WTC11 (cell line): ENCODE results near the gene SEC16A. TPM values are rescaled to one million over a fixed set of nuclear protein-coding genes. Genes with fewer than 3 reads are reported as not detected.

Source experiments
- ATAC-seq: fragments of 200-7000 bp; cut with Tn5 transposase; 2 replicates; pipeline ENCODE4 v1.10.0; 2021; ENCODE audit warnings: mild to moderate bottlenecking, moderate library complexity
- CTCF ChIA-PET: fragments of 300-600 bp; sonication (Branson Sonifier 250); formaldehyde crosslinking; loops from one replicate; lab custom pipeline; 2021; ENCODE audit warnings: antibody characterized with exemption; lab: Charles Lee
- POLR2A ChIA-PET: fragments of 350-600 bp; sonication (Branson Sonifier 250); formaldehyde crosslinking; loops from one replicate; lab custom pipeline; 2021; ENCODE audit warnings: antibody characterized with exemption; lab: Charles Lee
- DNase-seq: peaks from one replicate; pipeline ENCODE4 v3.0.0; 2021; ENCODE audit warnings: low spot score
- H3K27ac Mint-ChIP-seq: 2 replicates; pipeline ENCODE4 v1.8.0; 2021; ENCODE audit warnings: mixed read lengths
- H3K27me3 Mint-ChIP-seq: 2 replicates; pipeline ENCODE4 v1.8.0; 2021; ENCODE audit warnings: low read depth, mild to moderate bottlenecking, moderate library complexity, mixed read lengths
- H3K36me3 Mint-ChIP-seq: 2 replicates; pipeline ENCODE4 v1.8.0; 2021; ENCODE audit warnings: mixed read lengths
- H3K4me1 Mint-ChIP-seq: 2 replicates; pipeline ENCODE4 v1.8.0; 2022; ENCODE audit warnings: mixed read lengths
- H3K4me3 Mint-ChIP-seq: 2 replicates; pipeline ENCODE4 v1.8.0; 2021; ENCODE audit warnings: mild to moderate bottlenecking, moderate library complexity, mixed read lengths
- H3K9me3 Mint-ChIP-seq: 2 replicates; pipeline ENCODE4 v1.8.0; 2021; ENCODE audit warnings: mixed read lengths
- CBFB ChIP-seq: sonication (generic); formaldehyde crosslinking; IDR thresholded peaks from 2 replicates; pipeline ENCODE4 v1.8.1; 2022; ENCODE audit warnings: mild to moderate bottlenecking, low read depth, missing genetic modification reagents
- CREM ChIP-seq: sonication (generic); formaldehyde crosslinking; IDR thresholded peaks from 2 replicates; pipeline ENCODE4 v1.8.1; 2022; ENCODE audit warnings: mild to moderate bottlenecking, missing genetic modification reagents, moderate library complexity
- ELF4 ChIP-seq: sonication (generic); formaldehyde crosslinking; IDR thresholded peaks from 2 replicates; pipeline ENCODE4 v1.8.1; 2022; ENCODE audit warnings: low read depth, mild to moderate bottlenecking, moderate library complexity, missing genetic modification reagents
- ETV6 ChIP-seq: sonication (generic); formaldehyde crosslinking; IDR thresholded peaks from 2 replicates; pipeline ENCODE4 v1.8.1; 2022; ENCODE audit warnings: mild to moderate bottlenecking, missing genetic modification reagents
- FOXK1 ChIP-seq: sonication (generic); formaldehyde crosslinking; IDR thresholded peaks from 2 replicates; pipeline ENCODE4 v1.8.0; 2022; ENCODE audit warnings: mild to moderate bottlenecking, moderate library complexity, missing genetic modification reagents
- GABPB1 ChIP-seq: sonication (generic); formaldehyde crosslinking; IDR thresholded peaks from 2 replicates; pipeline ENCODE4 v1.8.1; 2023; ENCODE audit warnings: mild to moderate bottlenecking, missing genetic modification reagents
- NFYB ChIP-seq: sonication (generic); formaldehyde crosslinking; conservative IDR thresholded peaks from 2 replicates; pipeline ENCODE4 v1.8.0; 2022; ENCODE audit warnings: low read depth, missing genetic modification reagents
- NR3C1 ChIP-seq: sonication (generic); formaldehyde crosslinking; conservative IDR thresholded peaks from 2 replicates; pipeline ENCODE4 v1.8.1; 2023; ENCODE audit warnings: low read depth, mild to moderate bottlenecking, missing genetic modification reagents
- OVOL2 ChIP-seq: fragments of 250-450 bp; sonication (Bioruptor Pico); IDR thresholded peaks from 2 replicates; pipeline ENCODE4 v1.9.0; 2021; ENCODE audit warnings: mild to moderate bottlenecking, borderline replicate concordance
- TEAD1 ChIP-seq: sonication (generic); formaldehyde crosslinking; IDR thresholded peaks from 2 replicates; pipeline ENCODE4 v1.8.0; 2022; ENCODE audit warnings: mild to moderate bottlenecking, missing genetic modification reagents
- TP53 ChIP-seq: sonication (generic); formaldehyde crosslinking; IDR thresholded peaks from 2 replicates; pipeline ENCODE4 v1.8.1; 2023; ENCODE audit warnings: mild to moderate bottlenecking, missing genetic modification reagents
- ZNF138 ChIP-seq: sonication (generic); formaldehyde crosslinking; conservative IDR thresholded peaks from 2 replicates; pipeline ENCODE4 v1.8.1; 2022; ENCODE audit warnings: mild to moderate bottlenecking, moderate library complexity, missing genetic modification reagents
- ZNF232 ChIP-seq: sonication (generic); formaldehyde crosslinking; IDR thresholded peaks from 2 replicates; pipeline ENCODE4 v1.8.0; 2022; ENCODE audit warnings: mild to moderate bottlenecking, missing genetic modification reagents
- ZNF317 ChIP-seq: sonication (generic); formaldehyde crosslinking; IDR thresholded peaks from 2 replicates; pipeline ENCODE4 v1.8.1; 2023; ENCODE audit warnings: low read depth, mild to moderate bottlenecking, moderate library complexity, missing genetic modification reagents, borderline replicate concordance
- total RNA-seq: library from RNA; stranded (reverse); gene quantifications from 3 replicates; pipeline ENCODE4 v1.2.3, GENCODE V29; 2021
- TF ChIP-seq, protein P1 (sequence below): sonication (generic); formaldehyde crosslinking; IDR thresholded peaks from 2 replicates; pipeline ENCODE4 v1.8.0; 2023; ENCODE audit warnings: missing genetic modification reagents, mild to moderate bottlenecking, borderline replicate concordance
- TF ChIP-seq, protein P2 (sequence below): sonication (generic); formaldehyde crosslinking; IDR thresholded peaks from 2 replicates; pipeline ENCODE4 v1.8.1; 2023; ENCODE audit warnings: mild to moderate bottlenecking, moderate library complexity, missing genetic modification reagents
- TF ChIP-seq, protein P3 (sequence below): sonication (generic); formaldehyde crosslinking; IDR thresholded peaks from 2 replicates; pipeline ENCODE4 v1.8.1; 2022; ENCODE audit warnings: missing genetic modification reagents, borderline replicate concordance
- TF ChIP-seq, protein P4 (sequence below): sonication (generic); formaldehyde crosslinking; IDR thresholded peaks from 2 replicates; pipeline ENCODE4 v1.8.1; 2023; ENCODE audit warnings: mild to moderate bottlenecking, missing genetic modification reagents, moderate library complexity
- TF ChIP-seq, protein P5 (sequence below): sonication (generic); formaldehyde crosslinking; IDR thresholded peaks from 2 replicates; pipeline ENCODE4 v1.8.0; 2022; ENCODE audit warnings: mild to moderate bottlenecking, missing genetic modification reagents
- TF ChIP-seq, protein P6 (sequence below): sonication (generic); formaldehyde crosslinking; IDR thresholded peaks from 2 replicates; pipeline ENCODE4 v1.8.1; 2022; ENCODE audit warnings: mild to moderate bottlenecking, moderate library complexity, missing genetic modification reagents

The SEC16A gene
- total RNA-seq, 1 experiment from 2014 or later, result 70.9 TPM

DNA sequence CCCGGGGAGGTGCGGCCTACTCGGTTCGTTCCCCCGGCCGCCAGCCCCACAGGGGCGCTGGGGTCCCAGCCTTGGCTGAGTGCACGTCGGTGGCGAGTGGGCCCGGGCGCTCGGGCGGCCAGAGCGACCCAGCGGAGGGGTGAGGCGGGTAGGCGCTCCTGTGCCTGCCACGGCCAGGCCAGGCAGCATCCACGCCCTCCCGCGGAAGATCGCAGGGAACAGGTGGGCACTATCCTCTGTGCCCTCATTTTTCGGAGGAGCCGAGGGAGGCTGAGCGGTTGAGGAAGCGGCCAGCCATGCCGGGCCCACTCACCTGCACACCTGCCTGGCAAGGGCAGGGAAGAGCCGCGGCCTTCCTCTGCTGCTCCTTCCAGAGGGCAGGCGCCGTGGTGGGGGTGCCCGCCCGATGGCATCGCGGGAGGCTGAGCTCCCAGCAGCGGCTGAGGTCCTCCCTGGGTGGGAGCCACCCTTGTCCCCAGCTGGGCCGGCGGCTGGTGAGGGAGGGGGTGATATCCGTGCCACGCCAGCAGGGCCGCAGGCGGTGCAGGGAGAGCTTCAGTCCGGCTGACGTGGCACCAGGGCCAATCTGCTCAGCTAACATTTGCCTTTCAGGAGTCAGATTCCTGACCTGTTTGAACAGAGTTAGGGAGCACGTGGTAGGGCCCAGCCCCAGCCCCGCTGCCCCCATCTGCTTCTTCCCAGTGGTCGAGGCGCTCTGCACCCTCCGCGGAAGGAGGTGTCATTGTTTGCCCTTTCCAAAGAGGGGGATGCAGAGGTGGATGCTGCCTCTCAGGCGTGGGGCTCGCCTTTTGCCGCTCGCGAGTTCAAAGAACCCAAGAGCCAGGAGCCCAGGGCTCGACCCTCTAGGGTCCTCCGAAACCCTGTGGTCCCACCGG is 1.6 kb upstream of the SEC16A start:
- ATAC-seq, result no peak
- ChIA-PET POLR2A (no interaction called here), CTCF (interaction anchor here (0.8 to 9.1 kb wide), 27 partner anchors 11 to 304 kb away, joined by 3 to 163 read pairs (median 4); no protein-coding TSS in a partner anchor)
- Mint-ChIP-seq H3K4me1 (peaks cover 15% of the 10 kb centered on the region), H3K9me3 (no peaks in the 10 kb centered on the region), H3K36me3 (peaks cover 5% of the 10 kb centered on the region; the same call in 1 of the 2 replicates), H3K4me3 (peak overlapping the region; percentile 66), H3K27ac (peak overlapping the region; percentile 63; the same call in 1 of the 2 replicates), H3K27me3 (no peaks in the 10 kb centered on the region)
- TF ChIP-seq, protein P1, sequence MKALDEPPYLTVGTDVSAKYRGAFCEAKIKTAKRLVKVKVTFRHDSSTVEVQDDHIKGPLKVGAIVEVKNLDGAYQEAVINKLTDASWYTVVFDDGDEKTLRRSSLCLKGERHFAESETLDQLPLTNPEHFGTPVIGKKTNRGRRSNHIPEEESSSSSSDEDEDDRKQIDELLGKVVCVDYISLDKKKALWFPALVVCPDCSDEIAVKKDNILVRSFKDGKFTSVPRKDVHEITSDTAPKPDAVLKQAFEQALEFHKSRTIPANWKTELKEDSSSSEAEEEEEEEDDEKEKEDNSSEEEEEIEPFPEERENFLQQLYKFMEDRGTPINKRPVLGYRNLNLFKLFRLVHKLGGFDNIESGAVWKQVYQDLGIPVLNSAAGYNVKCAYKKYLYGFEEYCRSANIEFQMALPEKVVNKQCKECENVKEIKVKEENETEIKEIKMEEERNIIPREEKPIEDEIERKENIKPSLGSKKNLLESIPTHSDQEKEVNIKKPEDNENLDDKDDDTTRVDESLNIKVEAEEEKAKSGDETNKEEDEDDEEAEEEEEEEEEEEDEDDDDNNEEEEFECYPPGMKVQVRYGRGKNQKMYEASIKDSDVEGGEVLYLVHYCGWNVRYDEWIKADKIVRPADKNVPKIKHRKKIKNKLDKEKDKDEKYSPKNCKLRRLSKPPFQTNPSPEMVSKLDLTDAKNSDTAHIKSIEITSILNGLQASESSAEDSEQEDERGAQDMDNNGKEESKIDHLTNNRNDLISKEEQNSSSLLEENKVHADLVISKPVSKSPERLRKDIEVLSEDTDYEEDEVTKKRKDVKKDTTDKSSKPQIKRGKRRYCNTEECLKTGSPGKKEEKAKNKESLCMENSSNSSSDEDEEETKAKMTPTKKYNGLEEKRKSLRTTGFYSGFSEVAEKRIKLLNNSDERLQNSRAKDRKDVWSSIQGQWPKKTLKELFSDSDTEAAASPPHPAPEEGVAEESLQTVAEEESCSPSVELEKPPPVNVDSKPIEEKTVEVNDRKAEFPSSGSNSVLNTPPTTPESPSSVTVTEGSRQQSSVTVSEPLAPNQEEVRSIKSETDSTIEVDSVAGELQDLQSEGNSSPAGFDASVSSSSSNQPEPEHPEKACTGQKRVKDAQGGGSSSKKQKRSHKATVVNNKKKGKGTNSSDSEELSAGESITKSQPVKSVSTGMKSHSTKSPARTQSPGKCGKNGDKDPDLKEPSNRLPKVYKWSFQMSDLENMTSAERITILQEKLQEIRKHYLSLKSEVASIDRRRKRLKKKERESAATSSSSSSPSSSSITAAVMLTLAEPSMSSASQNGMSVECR (CRISPR knock-in tag), result 0 out of 2 replicates have a peak, but pooled peaks have one; percentile 54
- TF ChIP-seq, protein P2, sequence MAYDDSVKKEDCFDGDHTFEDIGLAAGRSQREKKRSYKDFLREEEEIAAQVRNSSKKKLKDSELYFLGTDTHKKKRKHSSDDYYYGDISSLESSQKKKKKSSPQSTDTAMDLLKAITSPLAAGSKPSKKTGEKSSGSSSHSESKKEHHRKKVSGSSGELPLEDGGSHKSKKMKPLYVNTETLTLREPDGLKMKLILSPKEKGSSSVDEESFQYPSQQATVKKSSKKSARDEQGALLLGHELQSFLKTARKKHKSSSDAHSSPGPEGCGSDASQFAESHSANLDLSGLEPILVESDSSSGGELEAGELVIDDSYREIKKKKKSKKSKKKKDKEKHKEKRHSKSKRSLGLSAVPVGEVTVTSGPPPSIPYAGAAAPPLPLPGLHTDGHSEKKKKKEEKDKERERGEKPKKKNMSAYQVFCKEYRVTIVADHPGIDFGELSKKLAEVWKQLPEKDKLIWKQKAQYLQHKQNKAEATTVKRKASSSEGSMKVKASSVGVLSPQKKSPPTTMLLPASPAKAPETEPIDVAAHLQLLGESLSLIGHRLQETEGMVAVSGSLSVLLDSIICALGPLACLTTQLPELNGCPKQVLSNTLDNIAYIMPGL, result 0 out of 2 replicates have a peak, but pooled peaks have one; percentile 5
- TF ChIP-seq, protein P3, sequence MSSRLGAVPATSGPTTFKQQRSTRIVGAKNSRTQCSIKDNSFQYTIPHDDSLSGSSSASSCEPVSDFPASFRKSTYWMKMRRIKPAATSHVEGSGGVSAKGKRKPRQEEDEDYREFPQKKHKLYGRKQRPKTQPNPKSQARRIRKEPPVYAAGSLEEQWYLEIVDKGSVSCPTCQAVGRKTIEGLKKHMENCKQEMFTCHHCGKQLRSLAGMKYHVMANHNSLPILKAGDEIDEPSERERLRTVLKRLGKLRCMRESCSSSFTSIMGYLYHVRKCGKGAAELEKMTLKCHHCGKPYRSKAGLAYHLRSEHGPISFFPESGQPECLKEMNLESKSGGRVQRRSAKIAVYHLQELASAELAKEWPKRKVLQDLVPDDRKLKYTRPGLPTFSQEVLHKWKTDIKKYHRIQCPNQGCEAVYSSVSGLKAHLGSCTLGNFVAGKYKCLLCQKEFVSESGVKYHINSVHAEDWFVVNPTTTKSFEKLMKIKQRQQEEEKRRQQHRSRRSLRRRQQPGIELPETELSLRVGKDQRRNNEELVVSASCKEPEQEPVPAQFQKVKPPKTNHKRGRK, result no peak
- TF ChIP-seq NFYB, result no peak
- TF ChIP-seq ZNF232 (CRISPR knock-in tag), result no peak
- DNase-seq, result no peak

DNA sequence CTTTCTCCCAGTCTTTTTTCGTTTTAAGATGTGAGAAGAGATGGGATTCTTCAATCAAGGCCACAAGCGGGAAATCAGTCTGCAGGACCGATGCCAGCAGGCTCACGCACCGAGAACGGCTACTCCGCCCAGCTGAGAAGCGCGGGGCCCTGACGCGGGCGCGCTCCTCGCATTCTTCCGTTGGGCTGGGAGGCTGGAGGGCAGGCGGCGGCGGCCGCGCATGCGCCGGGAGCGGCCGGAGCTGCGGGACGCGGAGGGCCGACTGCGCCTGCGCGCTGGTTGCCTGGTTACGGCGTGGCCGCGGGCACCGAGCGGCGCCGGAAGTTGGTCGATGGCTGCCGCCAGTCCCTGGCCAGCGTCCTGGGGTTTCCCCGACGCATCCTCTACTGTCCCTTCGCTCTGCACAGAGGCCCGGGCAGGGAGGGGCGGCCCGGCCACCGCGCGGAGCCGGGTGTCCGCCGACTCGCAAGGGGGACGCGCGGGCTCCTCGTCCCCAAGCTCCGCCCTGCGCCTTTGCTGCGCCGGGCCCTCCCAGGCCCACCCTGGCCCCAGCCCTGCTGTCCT is 831 bp upstream of the SEC16A start:
- Mint-ChIP-seq H3K9me3 (no peaks in the 10 kb centered on the region), H3K4me3 (peak overlapping the region; percentile 69), H3K27ac (peak overlapping the region; percentile 93), H3K27me3 (no peaks in the 10 kb centered on the region), H3K36me3 (peaks cover 5% of the 10 kb centered on the region; the same call in 1 of the 2 replicates), H3K4me1 (peaks cover 15% of the 10 kb centered on the region)
- DNase-seq, result peak; percentile 94
- TF ChIP-seq CBFB (CRISPR knock-in tag) (peak; percentile 84; the same call in 1 of the 2 replicates), OVOL2 (CRISPR knock-in tag) (no peak), NR3C1 (0 out of 2 replicates have a peak, but pooled peaks have one; percentile 62), ZNF317 (CRISPR knock-in tag) (no peak), TP53 (CRISPR knock-in tag) (peak; percentile 38; the same call in 1 of the 2 replicates), GABPB1 (CRISPR knock-in tag) (peak; percentile 35; the same call in 1 of the 2 replicates), ELF4 (no peak), TEAD1 (CRISPR knock-in tag) (peak; percentile 81), ETV6 (CRISPR knock-in tag) (peak; percentile 82), FOXK1 (CRISPR knock-in tag) (peak; percentile 73; the same call in 1 of the 2 replicates), ZNF138 (no peak), CREM (0 out of 2 replicates have a peak, but pooled peaks have one; percentile 33)
- TF ChIP-seq, protein P4, sequence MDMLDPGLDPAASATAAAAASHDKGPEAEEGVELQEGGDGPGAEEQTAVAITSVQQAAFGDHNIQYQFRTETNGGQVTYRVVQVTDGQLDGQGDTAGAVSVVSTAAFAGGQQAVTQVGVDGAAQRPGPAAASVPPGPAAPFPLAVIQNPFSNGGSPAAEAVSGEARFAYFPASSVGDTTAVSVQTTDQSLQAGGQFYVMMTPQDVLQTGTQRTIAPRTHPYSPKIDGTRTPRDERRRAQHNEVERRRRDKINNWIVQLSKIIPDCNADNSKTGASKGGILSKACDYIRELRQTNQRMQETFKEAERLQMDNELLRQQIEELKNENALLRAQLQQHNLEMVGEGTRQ (CRISPR knock-in tag), result peak; percentile 31; the same call in 1 of the 2 replicates
- TF ChIP-seq, protein P5, sequence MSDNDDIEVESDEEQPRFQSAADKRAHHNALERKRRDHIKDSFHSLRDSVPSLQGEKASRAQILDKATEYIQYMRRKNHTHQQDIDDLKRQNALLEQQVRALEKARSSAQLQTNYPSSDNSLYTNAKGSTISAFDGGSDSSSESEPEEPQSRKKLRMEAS (CRISPR knock-in tag), result peak; percentile 38; the same call in 1 of the 2 replicates
- TF ChIP-seq, protein P2, result 0 out of 2 replicates have a peak, but pooled peaks have one; percentile 43
- TF ChIP-seq, protein P6, sequence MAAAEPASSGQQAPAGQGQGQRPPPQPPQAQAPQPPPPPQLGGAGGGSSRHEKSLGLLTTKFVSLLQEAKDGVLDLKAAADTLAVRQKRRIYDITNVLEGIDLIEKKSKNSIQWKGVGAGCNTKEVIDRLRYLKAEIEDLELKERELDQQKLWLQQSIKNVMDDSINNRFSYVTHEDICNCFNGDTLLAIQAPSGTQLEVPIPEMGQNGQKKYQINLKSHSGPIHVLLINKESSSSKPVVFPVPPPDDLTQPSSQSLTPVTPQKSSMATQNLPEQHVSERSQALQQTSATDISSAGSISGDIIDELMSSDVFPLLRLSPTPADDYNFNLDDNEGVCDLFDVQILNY (CRISPR knock-in tag), result peak; percentile 61; the same call in 1 of the 2 replicates
- ChIA-PET POLR2A (no interaction called here), CTCF (interaction anchor here (0.8 to 9.1 kb wide), 15 partner anchors 16 to 305 kb away, joined by 3 to 163 read pairs (median 6); no protein-coding TSS in a partner anchor)
- ATAC-seq, result peak; percentile 61
